GM21360 (cell line): ENCODE data around the gene TACC2.

Experiments used
- ATAC-seq: cut with Tn5 transposase; IDR thresholded peaks from one replicate; pipeline ENCODE4 v1.9.1; 2021; ENCODE audit warnings: mild to moderate bottlenecking, moderate library complexity; ENCODE audit not compliant: unreplicated experiment

TACC2 gene

DNA sequence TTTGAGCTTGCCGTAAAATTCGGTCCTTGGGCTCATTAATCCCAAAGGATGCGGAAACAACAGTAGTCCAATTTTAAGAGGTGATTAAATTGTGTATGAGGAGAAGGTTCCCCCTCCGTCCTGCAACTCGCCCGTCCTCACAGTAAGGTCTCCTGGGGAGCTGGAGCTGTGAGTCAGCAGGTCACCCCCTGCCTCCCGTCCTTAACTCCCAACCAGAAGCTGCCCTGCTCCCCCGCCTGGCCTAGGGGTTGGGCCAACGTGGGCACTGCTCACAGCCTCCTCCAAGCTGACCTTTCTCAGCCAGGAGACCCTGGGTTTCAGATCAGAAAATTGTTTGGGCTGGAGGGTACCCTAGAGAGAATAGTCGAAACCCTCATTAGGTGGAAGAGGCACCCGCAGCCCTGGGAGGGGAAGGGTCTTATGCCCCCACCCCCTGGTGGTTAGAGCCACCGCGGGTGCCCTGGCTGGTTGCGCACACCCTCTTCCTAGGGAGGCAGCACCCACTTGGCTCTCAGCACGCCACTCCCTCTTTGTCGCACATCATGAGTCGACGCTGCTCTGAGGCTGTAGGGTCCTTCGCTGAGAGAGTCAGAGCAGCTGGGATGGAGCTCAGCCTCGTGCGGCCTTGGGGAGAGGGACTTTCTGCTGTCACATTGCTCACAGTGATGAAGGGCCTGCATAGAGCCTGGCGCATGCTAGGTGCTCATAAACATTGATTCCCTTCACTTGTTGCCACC is 131.2 kb downstream of the TACC2 start:
- ATAC-seq = no peak

DNA sequence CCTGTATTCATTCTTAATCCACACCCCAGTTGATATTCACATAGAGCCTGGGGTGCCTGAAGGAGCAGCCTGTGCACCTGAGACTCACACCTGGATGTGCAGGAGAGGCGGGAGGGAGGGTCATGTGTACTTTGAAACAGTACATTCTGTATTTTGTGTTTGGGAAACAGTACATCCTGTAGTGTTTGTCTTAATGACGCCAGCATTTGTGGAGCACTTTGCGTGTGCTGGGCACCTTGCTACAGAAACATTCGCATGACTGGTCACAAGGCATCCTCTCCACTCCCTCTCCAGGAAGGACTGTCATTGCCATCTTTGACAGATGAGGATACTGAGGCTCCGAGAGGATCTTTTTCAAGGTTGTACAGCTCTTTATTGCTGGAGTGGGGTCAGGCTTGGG is 132.1 kb downstream of the TACC2 start:
- no peak for ATAC-seq

DNA sequence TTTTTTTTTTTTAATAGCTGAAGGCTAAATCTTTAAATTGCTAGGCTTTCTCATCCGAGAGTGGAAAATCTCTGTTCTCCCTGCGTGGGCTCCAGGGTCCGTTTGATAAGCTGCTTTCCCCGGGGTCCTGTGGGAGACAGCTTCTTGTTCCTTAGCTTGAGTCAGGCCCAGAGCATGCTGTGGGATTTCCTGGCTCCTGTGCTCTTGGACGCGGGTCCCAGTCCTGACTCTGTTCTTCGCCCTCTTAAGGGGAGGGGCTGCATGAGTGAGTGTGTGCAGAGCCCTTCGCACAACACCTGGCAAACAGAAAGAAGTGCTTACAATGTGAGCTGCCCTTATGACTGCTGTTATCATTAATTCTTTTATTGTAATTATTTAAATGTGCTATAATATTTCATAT is 133.5 kb downstream of the TACC2 start:
- ATAC-seq = no peak

GRCh38 chr10:122123186-122123585 is 134.2 kb downstream of the TACC2 start:
- ATAC-seq = no peak

DNA sequence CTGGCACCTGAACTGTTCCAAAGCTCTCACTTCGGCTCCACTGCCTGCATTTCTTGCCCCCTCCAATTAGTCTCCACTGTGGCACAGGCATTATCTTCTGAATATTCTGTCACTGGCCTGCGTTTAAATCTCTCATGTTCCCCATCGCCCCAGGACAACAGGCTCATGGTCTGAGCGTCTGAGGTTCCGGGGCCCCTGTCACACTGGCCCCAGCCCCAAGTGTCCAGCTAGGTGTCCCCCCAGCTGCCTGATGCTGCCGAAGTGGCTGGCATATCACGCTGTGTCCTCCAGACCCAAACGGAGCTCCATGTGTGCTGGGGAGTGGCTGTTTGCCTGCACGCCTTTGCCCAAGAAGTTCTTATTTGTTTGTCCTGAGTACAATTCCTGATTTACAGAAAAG is 135.4 kb downstream of the TACC2 start:
- no peak for ATAC-seq

- ATAC-seq = no peak
Measured at GRCh38 chr10:122124808-122125207, 135.8 kb downstream of the TACC2 start.

GRCh38 chr10:122126763-122127659 is 138.0 kb downstream of the TACC2 start:
- no peak for ATAC-seq

DNA sequence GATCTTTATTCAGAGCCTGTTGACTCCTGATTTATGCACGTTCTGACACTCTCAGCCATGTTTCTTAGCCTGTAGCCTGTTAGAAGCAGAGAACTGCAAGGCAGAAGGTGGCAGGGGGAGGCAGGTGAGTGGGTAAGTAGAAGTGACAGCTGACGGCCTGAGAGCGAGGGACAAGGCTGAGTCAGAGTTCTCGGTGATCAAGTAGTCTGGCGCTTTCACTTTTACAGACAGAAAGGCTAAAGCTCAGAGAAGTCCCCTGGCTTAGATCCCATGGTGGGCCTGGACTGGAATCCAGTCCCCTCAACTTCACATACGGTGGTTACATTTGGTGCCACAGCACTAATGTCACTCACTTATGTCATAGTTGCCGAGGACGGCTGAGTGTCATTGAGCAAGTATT is 139.0 kb downstream of the TACC2 start:
- no peak for ATAC-seq

GRCh38 chr10:122128357-122128756 is 139.4 kb downstream of the TACC2 start:
- no peak for ATAC-seq

GRCh38 chr10:122130474-122131110 is 141.6 kb downstream of the TACC2 start:
- ATAC-seq = no peak

- ATAC-seq = no peak
Measured at GRCh38 chr10:122132331-122132755, 143.4 kb downstream of the TACC2 start.

GRCh38 chr10:122132882-122133565 is 144.1 kb downstream of the TACC2 start:
- no peak for ATAC-seq

- no peak for ATAC-seq
Measured at GRCh38 chr10:122135251-122136025, 146.5 kb downstream of the TACC2 start.

DNA sequence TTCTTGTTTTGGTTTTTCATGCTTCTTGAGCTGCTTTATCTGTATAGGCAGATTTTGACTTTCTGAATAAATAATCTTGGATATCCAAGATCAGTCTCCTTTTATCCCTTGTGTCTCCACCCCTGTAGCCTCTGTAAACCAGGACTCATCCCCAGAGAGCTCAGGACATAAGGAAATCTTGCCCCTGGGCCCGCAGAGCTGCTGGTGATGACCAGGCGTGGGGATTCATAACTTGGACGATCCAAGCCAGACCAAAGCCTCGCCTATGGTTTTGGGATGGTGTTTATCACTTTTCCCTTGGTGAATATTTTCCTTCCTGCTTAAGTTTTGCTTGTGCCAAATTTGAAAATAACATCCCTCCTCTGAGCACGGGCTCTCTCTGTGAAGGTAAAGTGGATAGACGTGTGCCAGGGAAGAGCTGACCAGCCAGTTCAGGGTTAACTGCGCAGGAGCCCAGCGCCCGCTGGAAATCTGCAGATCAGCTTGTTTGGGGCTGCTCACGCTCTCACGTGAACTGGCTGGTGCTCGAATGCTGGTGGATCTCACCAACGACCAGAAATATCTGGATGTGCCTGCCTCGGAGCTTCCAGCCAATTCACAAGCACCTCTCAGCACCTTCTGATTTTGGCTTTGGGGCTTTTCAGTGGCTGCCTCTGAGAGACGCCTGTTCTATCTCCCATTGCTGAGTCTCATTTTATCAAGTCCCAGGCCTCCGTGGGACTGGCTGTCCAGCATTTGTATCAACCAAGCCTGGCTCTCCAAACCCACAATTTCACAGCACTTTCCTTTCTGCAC is 150.1 kb downstream of the TACC2 start:
- no peak for ATAC-seq

- ATAC-seq = no peak
Measured at GRCh38 chr10:122139627-122140170, 150.7 kb downstream of the TACC2 start.

- ATAC-seq = no peak
Measured at GRCh38 chr10:122140461-122140902, 151.5 kb downstream of the TACC2 start.

- ATAC-seq = no peak
Measured at GRCh38 chr10:122140941-122141623, 152.1 kb downstream of the TACC2 start.

- no peak for ATAC-seq
Measured at GRCh38 chr10:122141821-122142640, 153.1 kb downstream of the TACC2 start.
